Astrocyte (in vitro differentiated cells and primary cell): ENCODE results near the gene OR2AE1.
"Not testable (repeated sequence)": the region's sequence is repeated elsewhere in the genome, so short reads cannot be mapped to it uniquely, and the experiment has no call there.

Experiments used
- CTCF ChIP-seq: IDR thresholded peaks from 2 replicates; pipeline ENCODE4 v1.5.1; 2011; ENCODE audit warnings: low read depth, mild to moderate bottlenecking, inconsistent platforms, low read length, moderate library complexity; ENCODE audit not compliant: insufficient read depth
- EZH2 ChIP-seq: IDR thresholded peaks from 2 replicates; pipeline ENCODE4 v1.6.1; 2012; ENCODE audit warnings: mild to moderate bottlenecking, low read length, inconsistent platforms; ENCODE audit not compliant: insufficient read depth

- TF ChIP-seq CTCF, EZH2: not testable (repeated sequence)
Observed at GRCh38 chr7:99867477-99867876, 9.4 kb downstream of the OR2AE1 start.
